Activated CD8-positive, alpha-beta memory T cell treated with anti-CD3 and anti-CD28 coated beads for 36 hours (primary cell): Measurements from ENCODE around the gene ZNF521. TPM values are rescaled to one million over a fixed set of nuclear protein-coding genes. Genes with fewer than 3 reads are reported as not detected.

ENCODE experiments used
- CTCF ChIA-PET: fragments of 350-600 bp; sonication (Branson Sonifier 250); formaldehyde crosslinking; loops from one replicate; lab custom pipeline; 2021; ENCODE audit warnings: antibody characterized with exemption; lab: Charles Lee
- POLR2A ChIA-PET: fragments of 350-600 bp; sonication (Branson Sonifier 250); formaldehyde crosslinking; loops from one replicate; lab custom pipeline; 2021; ENCODE audit warnings: antibody characterized with exemption; lab: Charles Lee
- total RNA-seq, 2 experiments: library from RNA; stranded (reverse); gene quantifications; one replicate each; pipeline ENCODE4 v1.2.3, GENCODE V29; 2021

The ZNF521 gene
- total RNA-seq, 2 experiments from 2014 or later: not detected

GRCh38 chr18:25019086-25019860, 332.7 kb downstream of the ZNF521 start:
- CTCF ChIA-PET: interaction anchor here (0.6 kb wide), 1 partner anchor 13 kb away, joined by 3 read pairs; no protein-coding TSS in a partner anchor

GRCh38 chr18:25016666-25017065, 335.3 kb downstream of the ZNF521 start:
- POLR2A ChIA-PET: no interaction called here
- CTCF ChIA-PET: no interaction called here

More at GRCh38 chr18:25019086-25019860, 332.7 kb downstream of the ZNF521 start:
- POLR2A ChIA-PET: no interaction called here

DNA sequence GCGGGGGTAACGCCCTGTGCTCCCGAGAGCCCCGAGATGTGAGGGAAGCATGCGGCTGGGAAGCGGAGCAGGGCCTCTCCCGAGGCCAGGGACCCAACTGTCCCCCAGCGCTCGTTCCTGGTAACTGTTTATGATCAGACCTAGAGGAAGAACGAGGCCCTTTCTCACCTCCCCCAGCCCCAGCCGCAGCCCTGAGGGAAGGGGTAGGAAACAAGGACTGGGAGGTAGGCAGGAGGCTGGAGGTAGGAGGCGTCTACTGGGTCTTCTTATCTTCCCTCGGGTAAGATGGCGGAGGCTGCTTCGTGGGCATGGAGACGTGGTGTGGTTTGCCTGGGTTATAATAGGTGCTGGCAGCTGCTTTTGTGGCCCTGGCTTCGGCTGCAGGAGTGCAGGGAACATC, 335.8 kb downstream of the ZNF521 start:
- ChIA-PET POLR2A (no interaction called here), CTCF (interaction anchor here (0.6 kb wide), 1 partner anchor 16 kb away, joined by 3 read pairs; no protein-coding TSS in a partner anchor)
